RKO (cell line): ENCODE measurements around the gene IFT80.
A peak's percentile ranks its signal among the peaks of the same experiment; 100 is the strongest.

Experiments
- DNase-seq: peaks from one replicate; pipeline ENCODE4 v3.0.0-alpha.2; 2016; ENCODE audit warnings: low spot score

Gene IFT80

GRCh38 chr3:160260587-160261270 is 138.3 kb downstream of the IFT80 start:
- DNase-seq, result no peak

GRCh38 chr3:160259589-160259988 is 139.4 kb downstream of the IFT80 start:
- no peak for DNase-seq

GRCh38 chr3:160257606-160258005 is 141.4 kb downstream of the IFT80 start:
- DNase-seq, result no peak

GRCh38 chr3:160253298-160253697 is 145.7 kb downstream of the IFT80 start:
- DNase-seq, result no peak

GRCh38 chr3:160247766-160248165 is 151.3 kb downstream of the IFT80 start:
- DNase-seq, result no peak

- no peak for DNase-seq
Measured at GRCh38 chr3:160245261-160245800, 153.7 kb downstream of the IFT80 start.

GRCh38 chr3:160240719-160241118 is 158.3 kb downstream of the IFT80 start:
- DNase-seq, result peak; percentile 1

- peak; percentile 5 for DNase-seq
Measured at GRCh38 chr3:160232014-160232413, 167.0 kb downstream of the IFT80 start.

- DNase-seq, result no peak
Measured at GRCh38 chr3:160227419-160227818, 171.6 kb downstream of the IFT80 start.

- DNase-seq, result no peak
Measured at GRCh38 chr3:160226026-160226907, 172.8 kb downstream of the IFT80 start.

GRCh38 chr3:160225176-160226025 is 173.6 kb downstream of the IFT80 start, which contains the start of gene C3orf80:
Gene C3orf80 (plus strand): TSS chr3:160225422. CDS start chr3:160225636, 214 bp downstream.
- no peak for DNase-seq

- DNase-seq, result no peak
Measured at GRCh38 chr3:160224811-160225175, 174.2 kb downstream of the IFT80 start.

GRCh38 chr3:160224256-160224655 is 174.8 kb downstream of the IFT80 start:
- DNase-seq, result no peak

GRCh38 chr3:160221019-160221418 is 178.0 kb downstream of the IFT80 start:
- no peak for DNase-seq

GRCh38 chr3:160220038-160220437 is 179.0 kb downstream of the IFT80 start:
- no peak for DNase-seq

- DNase-seq, result no peak
Measured at GRCh38 chr3:160218136-160218535, 180.9 kb downstream of the IFT80 start.

GRCh38 chr3:160217675-160218074 is 181.3 kb downstream of the IFT80 start:
- DNase-seq, result no peak

- no peak for DNase-seq
Measured at GRCh38 chr3:160213191-160213590, 185.8 kb downstream of the IFT80 start.

GRCh38 chr3:160210799-160211221 is 188.2 kb downstream of the IFT80 start:
- peak; percentile 53 for DNase-seq

GRCh38 chr3:160210341-160210740 is 188.7 kb downstream of the IFT80 start:
- DNase-seq, result no peak
